K562 (cell line): ENCODE data around the gene STXBP6. TPM values are rescaled to one million over a fixed set of nuclear protein-coding genes. Genes with fewer than 3 reads are reported as not detected.

ENCODE experiments used
- CHD4 ChIP-seq: fragments of 200-600 bp; sonication (generic); IDR thresholded peaks from 3 replicates; pipeline ENCODE4 v1.6.1; 2012; ENCODE audit warnings: low read depth, mild to moderate bottlenecking, mixed read lengths, low read length, inconsistent platforms; ENCODE audit not compliant: insufficient read depth, insufficient replicate concordance, poor library complexity, severe bottlenecking
- EP400 ChIP-seq: fragments of 450-650 bp; IDR thresholded peaks from 2 replicates; pipeline ENCODE4 v1.6.1; 2017; ENCODE audit warnings: antibody characterized with exemption, mild to moderate bottlenecking, moderate library complexity
- NCOR1 ChIP-seq: fragments of 450-650 bp; IDR thresholded peaks from 2 replicates; pipeline ENCODE4 v1.6.1; 2016; ENCODE audit warnings: mild to moderate bottlenecking, moderate library complexity
- PRPF4 ChIP-seq: fragments of 200-400 bp; formaldehyde crosslinking; IDR thresholded peaks from one replicate; pipeline ENCODE4 v1.6.1; 2017; ENCODE audit warnings: low read length, low read depth, mild to moderate bottlenecking; ENCODE audit not compliant: insufficient read depth, poor library complexity, severe bottlenecking
- SRSF1 ChIP-seq: fragments of 200-400 bp; formaldehyde crosslinking; IDR thresholded peaks from 2 replicates; pipeline ENCODE4 v1.6.1; 2017; ENCODE audit warnings: mild to moderate bottlenecking, low read depth, low read length, moderate library complexity
- ZSCAN32 ChIP-seq: fragments of 450-650 bp; formaldehyde crosslinking; IDR thresholded peaks from 2 replicates; pipeline ENCODE4 v1.4.0; 2020; ENCODE audit warnings: mild to moderate bottlenecking, moderate library complexity
- polyA plus RNA-seq, 8 experiments: library from polyadenylated mRNA; depleted of rRNA in 4 of 8; stranded (reverse) in 5 of 8; unstranded in 3 of 8; fragments of >200 nt; fragmentation: Nextera tagmentation in 2 of 8; fragmentation: Illumina TruSeq in 1 of 8; extraction: Ambion mirVana in 2 of 8; extraction: Trizol in 1 of 8; gene quantifications; 2 replicates each; pipeline versions ENCODE4 v1.2.1 to v1.2.3, GENCODE V29; 2011 to 2014; ENCODE audit warnings: inconsistent platforms in 1 of 8, missing spikeins in 1 of 8
- total RNA-seq, 7 experiments: library from RNA; depleted of rRNA in 6 of 7; stranded (reverse); fragments of >200 nt in 6 of 7; fragmentation: Illumina TruSeq in 2 of 7; extraction: Trizol in 2 of 7; gene quantifications; 2 replicates each; pipeline versions ENCODE4 v1.2.1 to v1.2.3, GENCODE V29; 2011 to 2021; ENCODE audit warnings: low replicate concordance in 1 of 7
- TF ChIP-seq, protein P1 (sequence below), 3 experiments: fragments of 200-800 bp in 1 of 3; fragments of 250-450 bp in 1 of 3; fragments of 450-650 bp in 1 of 3; sonication (Bioruptor Pico) in 1 of 3; sonication (Bioruptor generic) in 1 of 3; formaldehyde crosslinking in 1 of 3; IDR thresholded peaks; 2 replicates each; pipeline versions ENCODE4 v1.6.1 to v1.8.0; 2016 to 2022; ENCODE audit warnings: mild to moderate bottlenecking in 2 of 3, missing genetic modification characterization in 2 of 3, missing compliant biosample characterization in 1 of 3, moderate library complexity in 1 of 3
- TF ChIP-seq, protein P2 (sequence below): fragments of 450-650 bp; IDR thresholded peaks from 2 replicates; pipeline ENCODE4 v1.6.1; 2017; ENCODE audit warnings: antibody characterized with exemption, mild to moderate bottlenecking
- TF ChIP-seq, protein P3 (sequence below): fragments of 250-450 bp; sonication (Bioruptor Pico); IDR thresholded peaks from 2 replicates; pipeline ENCODE4 v1.8.0; 2021; ENCODE audit warnings: moderate library complexity, mild to moderate bottlenecking, inconsistent platforms

Gene STXBP6
- total and polyA plus RNA-seq, 9 of the 15 experiments (the other 6 are each of a cell fraction or from before 2014, with no cell fraction given): 0.27 to 0.89 (median 0.59) TPM

DNA sequence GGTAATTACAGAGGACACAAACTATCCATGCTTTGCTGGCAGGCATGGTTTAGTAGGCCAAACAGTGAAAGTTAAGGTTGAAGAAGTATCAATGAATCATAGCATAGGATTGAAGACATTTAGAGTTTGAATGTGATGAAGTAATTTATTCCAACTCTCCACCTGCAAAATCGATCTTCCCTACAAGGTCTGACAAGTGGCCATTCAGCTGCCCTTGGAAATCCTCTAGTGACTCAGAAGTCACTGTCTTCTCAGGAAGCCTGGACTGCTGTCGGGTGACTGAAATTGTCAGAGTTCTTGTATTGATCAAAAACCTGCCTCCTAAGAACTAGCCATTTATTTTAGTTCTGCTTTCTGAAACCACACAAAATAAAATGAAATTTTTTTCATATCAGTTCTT, 17.7 kb upstream of the STXBP6 start (continued):
- TF ChIP-seq, protein P1, sequence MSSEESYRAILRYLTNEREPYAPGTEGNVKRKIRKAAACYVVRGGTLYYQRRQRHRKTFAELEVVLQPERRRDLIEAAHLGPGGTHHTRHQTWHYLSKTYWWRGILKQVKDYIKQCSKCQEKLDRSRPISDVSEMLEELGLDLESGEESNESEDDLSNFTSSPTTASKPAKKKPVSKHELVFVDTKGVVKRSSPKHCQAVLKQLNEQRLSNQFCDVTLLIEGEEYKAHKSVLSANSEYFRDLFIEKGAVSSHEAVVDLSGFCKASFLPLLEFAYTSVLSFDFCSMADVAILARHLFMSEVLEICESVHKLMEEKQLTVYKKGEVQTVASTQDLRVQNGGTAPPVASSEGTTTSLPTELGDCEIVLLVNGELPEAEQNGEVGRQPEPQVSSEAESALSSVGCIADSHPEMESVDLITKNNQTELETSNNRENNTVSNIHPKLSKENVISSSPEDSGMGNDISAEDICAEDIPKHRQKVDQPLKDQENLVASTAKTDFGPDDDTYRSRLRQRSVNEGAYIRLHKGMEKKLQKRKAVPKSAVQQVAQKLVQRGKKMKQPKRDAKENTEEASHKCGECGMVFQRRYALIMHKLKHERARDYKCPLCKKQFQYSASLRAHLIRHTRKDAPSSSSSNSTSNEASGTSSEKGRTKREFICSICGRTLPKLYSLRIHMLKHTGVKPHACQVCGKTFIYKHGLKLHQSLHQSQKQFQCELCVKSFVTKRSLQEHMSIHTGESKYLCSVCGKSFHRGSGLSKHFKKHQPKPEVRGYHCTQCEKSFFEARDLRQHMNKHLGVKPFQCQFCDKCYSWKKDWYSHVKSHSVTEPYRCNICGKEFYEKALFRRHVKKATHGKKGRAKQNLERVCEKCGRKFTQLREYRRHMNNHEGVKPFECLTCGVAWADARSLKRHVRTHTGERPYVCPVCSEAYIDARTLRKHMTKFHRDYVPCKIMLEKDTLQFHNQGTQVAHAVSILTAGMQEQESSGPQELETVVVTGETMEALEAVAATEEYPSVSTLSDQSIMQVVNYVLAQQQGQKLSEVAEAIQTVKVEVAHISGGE (CRISPR knock-in tag; IDR thresholded peaks at IDR 0.05): no peak
- TF ChIP-seq NCOR1 (no peak), SRSF1 (no peak), PRPF4 (no peak), ZSCAN32 (no peak), CHD4 (no peak), EP400 (no peak)
- TF ChIP-seq, protein P2, sequence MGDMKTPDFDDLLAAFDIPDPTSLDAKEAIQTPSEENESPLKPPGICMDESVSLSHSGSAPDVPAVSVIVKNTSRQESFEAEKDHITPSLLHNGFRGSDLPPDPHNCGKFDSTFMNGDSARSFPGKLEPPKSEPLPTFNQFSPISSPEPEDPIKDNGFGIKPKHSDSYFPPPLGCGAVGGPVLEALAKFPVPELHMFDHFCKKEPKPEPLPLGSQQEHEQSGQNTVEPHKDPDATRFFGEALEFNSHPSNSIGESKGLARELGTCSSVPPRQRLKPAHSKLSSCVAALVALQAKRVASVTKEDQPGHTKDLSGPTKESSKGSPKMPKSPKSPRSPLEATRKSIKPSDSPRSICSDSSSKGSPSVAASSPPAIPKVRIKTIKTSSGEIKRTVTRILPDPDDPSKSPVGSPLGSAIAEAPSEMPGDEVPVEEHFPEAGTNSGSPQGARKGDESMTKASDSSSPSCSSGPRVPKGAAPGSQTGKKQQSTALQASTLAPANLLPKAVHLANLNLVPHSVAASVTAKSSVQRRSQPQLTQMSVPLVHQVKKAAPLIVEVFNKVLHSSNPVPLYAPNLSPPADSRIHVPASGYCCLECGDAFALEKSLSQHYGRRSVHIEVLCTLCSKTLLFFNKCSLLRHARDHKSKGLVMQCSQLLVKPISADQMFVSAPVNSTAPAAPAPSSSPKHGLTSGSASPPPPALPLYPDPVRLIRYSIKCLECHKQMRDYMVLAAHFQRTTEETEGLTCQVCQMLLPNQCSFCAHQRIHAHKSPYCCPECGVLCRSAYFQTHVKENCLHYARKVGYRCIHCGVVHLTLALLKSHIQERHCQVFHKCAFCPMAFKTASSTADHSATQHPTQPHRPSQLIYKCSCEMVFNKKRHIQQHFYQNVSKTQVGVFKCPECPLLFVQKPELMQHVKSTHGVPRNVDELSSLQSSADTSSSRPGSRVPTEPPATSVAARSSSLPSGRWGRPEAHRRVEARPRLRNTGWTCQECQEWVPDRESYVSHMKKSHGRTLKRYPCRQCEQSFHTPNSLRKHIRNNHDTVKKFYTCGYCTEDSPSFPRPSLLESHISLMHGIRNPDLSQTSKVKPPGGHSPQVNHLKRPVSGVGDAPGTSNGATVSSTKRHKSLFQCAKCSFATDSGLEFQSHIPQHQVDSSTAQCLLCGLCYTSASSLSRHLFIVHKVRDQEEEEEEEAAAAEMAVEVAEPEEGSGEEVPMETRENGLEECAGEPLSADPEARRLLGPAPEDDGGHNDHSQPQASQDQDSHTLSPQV: no peak
- TF ChIP-seq, protein P3, sequence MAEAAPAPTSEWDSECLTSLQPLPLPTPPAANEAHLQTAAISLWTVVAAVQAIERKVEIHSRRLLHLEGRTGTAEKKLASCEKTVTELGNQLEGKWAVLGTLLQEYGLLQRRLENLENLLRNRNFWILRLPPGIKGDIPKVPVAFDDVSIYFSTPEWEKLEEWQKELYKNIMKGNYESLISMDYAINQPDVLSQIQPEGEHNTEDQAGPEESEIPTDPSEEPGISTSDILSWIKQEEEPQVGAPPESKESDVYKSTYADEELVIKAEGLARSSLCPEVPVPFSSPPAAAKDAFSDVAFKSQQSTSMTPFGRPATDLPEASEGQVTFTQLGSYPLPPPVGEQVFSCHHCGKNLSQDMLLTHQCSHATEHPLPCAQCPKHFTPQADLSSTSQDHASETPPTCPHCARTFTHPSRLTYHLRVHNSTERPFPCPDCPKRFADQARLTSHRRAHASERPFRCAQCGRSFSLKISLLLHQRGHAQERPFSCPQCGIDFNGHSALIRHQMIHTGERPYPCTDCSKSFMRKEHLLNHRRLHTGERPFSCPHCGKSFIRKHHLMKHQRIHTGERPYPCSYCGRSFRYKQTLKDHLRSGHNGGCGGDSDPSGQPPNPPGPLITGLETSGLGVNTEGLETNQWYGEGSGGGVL: no peak
